B cell (primary cell): ENCODE data around the gene HMGA1. TPM values are rescaled to one million over a fixed set of nuclear protein-coding genes. Genes with fewer than 3 reads are reported as not detected.

Experiments used
- ATAC-seq: fragments of 200-7000 bp; cut with Tn5 transposase; one replicate; pipeline ENCODE4 v1.10.0; 2021; ENCODE audit warnings: low read depth, mild to moderate bottlenecking, moderate number of reproducible peaks, moderate library complexity
- CTCF ChIA-PET: fragments of 350-600 bp; sonication (Branson Sonifier 250); formaldehyde crosslinking; loops from one replicate; lab custom pipeline; 2021; ENCODE audit warnings: antibody characterized with exemption, inconsistent platforms; lab: Charles Lee
- POLR2A ChIA-PET: fragments of 350-600 bp; sonication (Branson Sonifier 250); formaldehyde crosslinking; loops from one replicate; lab custom pipeline; 2021; ENCODE audit warnings: antibody characterized with exemption; lab: Charles Lee
- DNase-seq: peaks from one replicate; pipeline ENCODE4 v3.0.0; 2013
- H2AFZ ChIP-seq: 2 replicates; pipeline ENCODE4 v1.6.1; 2012; ENCODE audit warnings: mild to moderate bottlenecking, low read depth, low read length; ENCODE audit not compliant: insufficient read depth, poor library complexity, severe bottlenecking
- H3K27ac ChIP-seq, 2 donors: 1 replicate in 1 of 2; 2 replicates in 1 of 2; pipeline ENCODE4 v1.5.1; 2012 to 2013; ENCODE audit warnings: low read length in 2 of 2, mild to moderate bottlenecking in 2 of 2, moderate library complexity in 1 of 2
- H3K27me3 ChIP-seq, 4 experiments: fragments of 200-600 bp in 1 of 4; sonication (generic) in 1 of 4; replicated peaks in 1 of 4; 1 replicate in 2 of 4; 2 replicates in 2 of 4; pipeline versions ENCODE4 v1.6.1 to v1.7.0; 2013 to 2016; ENCODE audit warnings: low read length in 3 of 4, mild to moderate bottlenecking in 2 of 4, mixed read lengths in 1 of 4, moderate library complexity in 1 of 4; ENCODE audit not compliant: insufficient read depth in 4 of 4, control insufficient read depth in 3 of 4; ENCODE audit errors: control extremely low read depth in 1 of 4
- H3K36me3 ChIP-seq, 2 experiments: replicated peaks in 1 of 2; 1 replicate in 1 of 2; 2 replicates in 1 of 2; pipeline versions ENCODE4 v1.6.1 to v1.7.1; 2013; ENCODE audit warnings: low read length in 1 of 2; ENCODE audit not compliant: insufficient read depth in 2 of 2, control insufficient read depth in 1 of 2; ENCODE audit errors: control extremely low read depth in 1 of 2, extremely low read depth in 1 of 2
- H3K4me1 ChIP-seq, 2 donors: fragments of 200-600 bp in 1 of 2; sonication (generic) in 1 of 2; 1 replicate in 1 of 2; 2 replicates in 1 of 2; pipeline versions ENCODE4 v1.5.1 to v1.6.1; 2013 to 2017; ENCODE audit warnings: low read length in 2 of 2; ENCODE audit not compliant: control insufficient read depth in 2 of 2, insufficient read depth in 2 of 2
- H3K4me2 ChIP-seq: replicated peaks from 2 replicates; pipeline ENCODE3; 2012; ENCODE audit warnings: mild to moderate bottlenecking, low read depth, low read length; ENCODE audit not compliant: poor library complexity, severe bottlenecking
- H3K4me3 ChIP-seq, 5 experiments: fragments of 200-600 bp in 1 of 5; sonication (generic) in 1 of 5; 1 replicate in 3 of 5; 2 replicates in 2 of 5; pipeline versions ENCODE4 v1.5.1 to v1.7.0; 2011 to 2016; ENCODE audit warnings: low read length in 4 of 5, mild to moderate bottlenecking in 4 of 5, low read depth in 2 of 5, control low read depth in 1 of 5, moderate library complexity in 1 of 5; ENCODE audit not compliant: insufficient read depth in 1 of 5; ENCODE audit errors: control extremely low read depth in 1 of 5, extremely low read depth in 1 of 5
- H3K79me2 ChIP-seq: fragments of 200-600 bp; sonication (generic); one replicate; pipeline ENCODE4 v1.6.0; 2016; ENCODE audit warnings: low read length; ENCODE audit not compliant: control insufficient read depth, insufficient read depth
- H3K9ac ChIP-seq: fragments of 200-600 bp; sonication (generic); 2 replicates; pipeline ENCODE4 v1.6.1; 2017; ENCODE audit warnings: mild to moderate bottlenecking, low read length, moderate library complexity
- H3K9me3 ChIP-seq, 3 donors: one replicate each; pipeline versions ENCODE4 v1.6.1 to v1.7.1; 2013; ENCODE audit warnings: low read length in 2 of 3; ENCODE audit not compliant: control insufficient read depth in 2 of 3, insufficient read depth in 1 of 3; ENCODE audit errors: control extremely low read depth in 1 of 3
- H4K20me1 ChIP-seq: 2 replicates; pipeline ENCODE4 v1.6.0; 2012; ENCODE audit warnings: mild to moderate bottlenecking, low read length; ENCODE audit not compliant: insufficient read depth, control insufficient read depth, poor library complexity, severe bottlenecking
- H3K27ac Mint-ChIP-seq: one replicate; pipeline ENCODE4 v1.8.0; 2021; ENCODE audit warnings: mixed read lengths
- H3K27me3 Mint-ChIP-seq: one replicate; pipeline ENCODE4 v1.8.0; 2021; ENCODE audit warnings: mixed read lengths
- H3K4me1 Mint-ChIP-seq: one replicate; pipeline ENCODE4 v1.8.0; 2021; ENCODE audit warnings: mixed read lengths
- H3K4me3 Mint-ChIP-seq: one replicate; pipeline ENCODE4 v1.8.0; 2021; ENCODE audit warnings: mixed read lengths
- H3K9me3 Mint-ChIP-seq: one replicate; pipeline ENCODE4 v1.8.0; 2022; ENCODE audit warnings: mixed read lengths; ENCODE audit not compliant: insufficient read depth
- EZH2 ChIP-seq: IDR thresholded peaks from 2 replicates; pipeline ENCODE4 v1.6.1; 2012; ENCODE audit warnings: borderline replicate concordance, low read depth, mild to moderate bottlenecking, moderate library complexity, low read length; ENCODE audit not compliant: insufficient read depth, poor library complexity, severe bottlenecking
- WGBS: methylation state at CpG from one replicate; pipeline ENCODE4 v1.1.5; 2013; ENCODE audit warnings: missing lambda C conversion rate; ENCODE audit not compliant: insufficient coverage; 5-methylcytosine and 5-hydroxymethylcytosine counted together
- intact Hi-C: fragments of 100-400 bp; cut with micrococcal nuclease; formaldehyde crosslinking; loops from one replicate; pipeline ENCODE4 v1.10.0; 2022
- polyA plus RNA-seq: library from polyadenylated mRNA; depleted of rRNA; stranded (reverse); fragments of >200 nt; gene quantifications from 2 replicates; pipeline ENCODE4 v1.2.3, GENCODE V29; 2012
- total RNA-seq, 2 donors: library from RNA; stranded (reverse); fragments of 120-200 nt in 1 of 2; gene quantifications; 1 replicate in 1 of 2; 2 replicates in 1 of 2; pipeline versions ENCODE4 v1.2.3 to v1.2.4, GENCODE V29; 2013 to 2022
- TF ChIP-seq, protein P1 (sequence below): fragments of 200-600 bp; IDR thresholded peaks from one replicate; pipeline ENCODE4 v1.8.0; 2022; ENCODE audit warnings: antibody characterized with exemption, mild to moderate bottlenecking

HMGA1 gene
- total and polyA plus RNA-seq, 2 donors (not counting 1 experiment from before 2014, with no cell fraction given): 59.6 to 66.4 TPM

GRCh38 chr6:34230653-34231371 lies 5.9 kb upstream of the HMGA1 start:
- intact Hi-C loops: loop anchor here (10.0 kb wide), 2 partner anchors 464 to 654 kb away; partner anchors contain the start of genes ANKS1A, ILRUN and TAF11
- CTCF ChIA-PET: interaction anchor here (0.6 to 1.0 kb wide), 2 partner anchors 184 to 638 kb away, joined by 3 read pairs; no protein-coding TSS in a partner anchor
- Histone ChIP-seq H3K36me3 (no peaks in the 10 kb centered on the region), H4K20me1 (no peaks in the 10 kb centered on the region), H3K4me3 (no peak overlapping the region), H3K27ac (no peak overlapping the region), H3K4me2 (no peak overlapping the region), H2AFZ (no peak overlapping the region), H3K27me3 (no peaks in the 10 kb centered on the region), H3K9me3 (peaks cover 0 to 2% (median 0%) of the 10 kb centered on the region in 3 donors), H3K4me1 (peaks cover 20 to 23% of the 10 kb centered on the region in 2 donors), H3K79me2 (no peaks in the 10 kb centered on the region), H3K9ac (no peak overlapping the region)
- no peak for DNase-seq
- Mint-ChIP-seq H3K4me1 (peaks cover 27% of the 10 kb centered on the region), H3K4me3 (no peak overlapping the region), H3K27me3 (no peaks in the 10 kb centered on the region), H3K9me3 (no peaks in the 10 kb centered on the region), H3K27ac (no peak overlapping the region)
- ATAC-seq: no peak
- no peak for TF ChIP-seq EZH2
- TF ChIP-seq, protein P1, sequence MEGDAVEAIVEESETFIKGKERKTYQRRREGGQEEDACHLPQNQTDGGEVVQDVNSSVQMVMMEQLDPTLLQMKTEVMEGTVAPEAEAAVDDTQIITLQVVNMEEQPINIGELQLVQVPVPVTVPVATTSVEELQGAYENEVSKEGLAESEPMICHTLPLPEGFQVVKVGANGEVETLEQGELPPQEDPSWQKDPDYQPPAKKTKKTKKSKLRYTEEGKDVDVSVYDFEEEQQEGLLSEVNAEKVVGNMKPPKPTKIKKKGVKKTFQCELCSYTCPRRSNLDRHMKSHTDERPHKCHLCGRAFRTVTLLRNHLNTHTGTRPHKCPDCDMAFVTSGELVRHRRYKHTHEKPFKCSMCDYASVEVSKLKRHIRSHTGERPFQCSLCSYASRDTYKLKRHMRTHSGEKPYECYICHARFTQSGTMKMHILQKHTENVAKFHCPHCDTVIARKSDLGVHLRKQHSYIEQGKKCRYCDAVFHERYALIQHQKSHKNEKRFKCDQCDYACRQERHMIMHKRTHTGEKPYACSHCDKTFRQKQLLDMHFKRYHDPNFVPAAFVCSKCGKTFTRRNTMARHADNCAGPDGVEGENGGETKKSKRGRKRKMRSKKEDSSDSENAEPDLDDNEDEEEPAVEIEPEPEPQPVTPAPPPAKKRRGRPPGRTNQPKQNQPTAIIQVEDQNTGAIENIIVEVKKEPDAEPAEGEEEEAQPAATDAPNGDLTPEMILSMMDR: no peak
- WGBS: 80% methylated on average over 2 of the region's 5 CpGs
- POLR2A ChIA-PET: interaction anchor here (0.6 kb wide), 1 partner anchor 31 kb away, joined by 3 read pairs; no protein-coding TSS in a partner anchor
